Endothelial cell of umbilical vein (primary cell): ENCODE measurements around the gene MOB3B.

Experiments used
- CTCF ChIP-seq, 2 donors: IDR thresholded peaks; 1 replicate in 1 of 2; 2 replicates in 1 of 2; pipeline ENCODE4 v1.5.1; 2011; ENCODE audit warnings: low read length in 2 of 2, mild to moderate bottlenecking in 2 of 2, moderate library complexity in 2 of 2, control low read depth in 1 of 2, inconsistent platforms in 1 of 2, low read depth in 1 of 2; ENCODE audit not compliant: insufficient read depth in 1 of 2; ENCODE audit errors: extremely low read depth in 1 of 2
- EZH2 ChIP-seq: IDR thresholded peaks from 2 replicates; pipeline ENCODE4 v1.6.1; 2012; ENCODE audit warnings: borderline replicate concordance, low read depth, mild to moderate bottlenecking, moderate library complexity, low read length, inconsistent platforms; ENCODE audit not compliant: severe bottlenecking
- FOS ChIP-seq: IDR thresholded peaks from 2 replicates; pipeline ENCODE4 v1.6.1; 2011; ENCODE audit warnings: mild to moderate bottlenecking, low read length, moderate library complexity, borderline replicate concordance; ENCODE audit not compliant: insufficient read depth
- GATA2 ChIP-seq: IDR thresholded peaks from 2 replicates; pipeline ENCODE4 v1.7.0; 2011; ENCODE audit warnings: low read depth, mild to moderate bottlenecking, moderate library complexity, mixed read lengths, low read length; ENCODE audit not compliant: insufficient read length, insufficient read depth
- JUN ChIP-seq: IDR thresholded peaks from 2 replicates; pipeline ENCODE4 v1.6.1; 2011; ENCODE audit warnings: borderline replicate concordance, low read depth; ENCODE audit not compliant: insufficient read length, insufficient read depth
- MAX ChIP-seq: IDR thresholded peaks from 2 replicates; pipeline ENCODE4 v1.6.1; 2011; ENCODE audit not compliant: insufficient read depth, insufficient read length
- MYC ChIP-seq: IDR thresholded peaks from one replicate; pipeline ENCODE4 v1.6.1; 2011; ENCODE audit warnings: mild to moderate bottlenecking, low read depth, low read length
- POLR2A ChIP-seq: IDR thresholded peaks from 2 replicates; pipeline ENCODE4 v1.6.1; 2012; ENCODE audit warnings: low read depth, mild to moderate bottlenecking, control low read depth, low read length
- POLR2AphosphoS5 ChIP-seq: IDR thresholded peaks from 2 replicates; pipeline ENCODE4 v1.6.1; 2012; ENCODE audit warnings: low read depth, mild to moderate bottlenecking, control low read depth, low read length, moderate library complexity; ENCODE audit not compliant: insufficient read depth

GRCh38 chr9:27331393-27331792 lies 198.2 kb downstream of the MOB3B start:
- TF ChIP-seq CTCF (IDR thresholded peaks at IDR 0.05; ENCODE audit: extremely low read depth in 1 of 2, insufficient read depth in 1 of 2, low read depth in 1 of 2, low read length in 2 of 2) (no peak), JUN (no peak), MAX (no peak), EZH2 (no peak), POLR2A (no peak), POLR2AphosphoS5 (no peak), MYC (no peak), FOS (no peak), GATA2 (no peak)
